Measurements from ENCODE around the gene FBXL17. TPM values are rescaled to one million over a fixed set of nuclear protein-coding genes. Genes with fewer than 3 reads are reported as not detected.
A peak's percentile ranks its signal among the peaks of the same experiment; 100 is the strongest.
"Not testable (repeated sequence)": the region's sequence is repeated elsewhere in the genome, so short reads cannot be mapped to it uniquely, and the experiment has no call there.

Gene FBXL17
- total RNA-seq, result 14.2 and 19.1 TPM in 2 replicates

DNA sequence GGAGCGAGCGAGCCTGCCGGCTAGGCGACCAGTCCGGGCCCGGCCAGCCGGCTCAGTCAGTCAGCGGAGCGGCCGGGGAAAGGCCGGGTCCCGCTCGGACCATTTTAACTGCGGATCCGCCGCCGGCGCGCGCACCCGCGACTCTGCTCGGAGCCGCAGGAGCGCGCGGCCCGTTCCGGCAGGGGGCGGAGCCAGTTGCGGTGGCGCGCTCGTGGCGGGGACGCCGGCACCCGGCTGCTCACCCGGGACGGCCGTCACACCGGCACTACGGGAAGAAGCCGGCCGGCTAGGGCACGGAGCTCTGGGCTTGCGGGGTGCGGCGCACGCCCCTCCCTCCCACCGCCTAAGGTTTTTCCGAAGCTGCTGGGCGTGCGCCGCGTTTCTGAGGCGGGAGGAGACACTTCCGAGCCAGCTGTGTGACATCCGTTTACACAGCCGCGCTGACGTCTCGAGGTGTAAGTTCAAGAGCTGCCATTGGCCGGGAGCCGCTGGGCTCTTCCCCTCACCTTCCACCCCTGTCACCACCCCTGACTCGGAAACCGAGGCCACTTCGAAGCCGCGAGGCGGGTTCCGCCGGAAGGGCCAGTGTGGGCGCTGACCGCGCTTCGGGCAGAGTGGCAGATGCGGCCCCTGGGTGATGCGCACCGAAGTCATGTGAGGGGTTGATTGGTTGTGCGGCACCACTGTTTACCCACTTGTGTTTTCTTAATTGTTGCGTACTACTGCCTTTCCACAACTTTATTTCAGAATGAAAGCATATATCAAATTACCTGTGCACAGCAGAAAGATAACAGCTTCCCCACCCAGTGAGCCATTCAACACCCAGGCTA is at the start of gene FBXL17:
TSS of gene FBXL17 (minus strand) at position 145 of the 830 bp plus-strand sequence.
- peak; percentile 85 for DNase-seq (ENCODE audit: low read depth)

- no peak for DNase-seq (ENCODE audit: low read depth)
These were observed 49.2 kb upstream of the FBXL17 start for GRCh38 chr5:108430931-108431608.

DNA sequence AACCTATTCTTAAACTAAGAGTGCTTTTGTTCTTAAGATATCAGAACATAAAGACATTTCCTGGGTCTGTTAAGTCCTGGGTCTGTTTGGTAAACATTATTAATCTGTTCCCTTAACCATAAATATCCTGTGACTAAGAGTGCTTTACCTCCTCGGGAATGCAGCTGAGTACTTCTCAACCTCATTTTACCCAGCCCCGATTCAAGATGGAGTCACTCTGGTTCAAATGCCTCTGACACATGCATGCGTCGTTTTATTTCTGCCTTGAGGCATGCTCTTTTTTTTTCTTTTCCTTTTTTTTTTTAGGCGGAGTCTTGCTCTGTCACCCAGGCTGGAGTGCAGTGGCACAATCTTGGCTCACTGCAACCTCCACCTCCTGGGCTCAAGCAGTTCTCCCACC is 39.8 kb upstream of the FBXL17 start:
- DNase-seq (ENCODE audit: low read depth), result no peak

DNA sequence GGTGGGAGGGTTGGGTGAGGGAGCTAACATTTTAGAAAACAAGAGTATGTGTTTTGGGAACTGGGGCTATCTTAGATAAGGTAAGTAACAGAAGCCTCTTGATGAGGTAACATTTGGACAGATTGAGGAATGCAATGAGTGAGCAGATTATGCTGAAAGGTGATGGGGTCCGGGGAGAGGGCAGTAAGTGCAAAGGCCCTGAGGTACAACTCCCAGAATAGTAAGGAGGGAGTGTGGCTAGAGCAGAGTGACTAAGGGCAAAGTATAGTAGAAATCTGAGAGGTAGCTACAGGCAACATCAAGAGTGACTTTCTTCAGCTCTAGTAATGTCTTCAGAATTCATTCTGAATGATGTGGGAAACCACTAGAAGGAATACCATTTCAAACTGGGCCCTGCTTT is 38.9 kb upstream of the FBXL17 start:
- DNase-seq (ENCODE audit: low read depth), result no peak

- no peak for DNase-seq (ENCODE audit: low read depth)
These were observed 38.3 kb upstream of the FBXL17 start for GRCh38 chr5:108420158-108420557.

- no peak for DNase-seq (ENCODE audit: low read depth)
These were observed 36.3 kb upstream of the FBXL17 start for GRCh38 chr5:108418197-108418596.

DNA sequence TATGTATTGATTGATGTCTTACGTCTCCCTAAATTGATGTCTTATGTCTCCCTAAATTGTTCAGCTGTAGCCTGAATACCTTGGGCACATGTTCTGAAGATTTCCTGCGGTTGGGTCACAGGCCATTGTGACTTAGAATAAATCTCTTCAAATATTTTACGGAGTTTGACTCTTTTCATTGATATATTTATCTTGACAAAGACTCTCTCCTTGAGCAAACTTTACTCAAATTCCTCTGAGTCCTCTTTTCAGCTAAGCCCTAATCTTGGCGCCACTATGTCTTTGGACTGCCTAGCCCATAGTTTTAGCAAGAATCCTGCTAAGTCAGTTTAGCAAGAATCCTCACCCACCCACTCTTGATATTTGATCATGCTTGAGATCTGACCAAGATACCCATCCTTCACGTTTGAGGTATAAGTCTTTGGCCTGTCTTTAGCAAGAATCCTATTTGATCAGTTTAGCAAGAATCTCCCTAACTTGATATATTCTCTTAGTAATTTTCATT is 35.3 kb upstream of the FBXL17 start:
- no peak for DNase-seq (ENCODE audit: low read depth)

- DNase-seq (ENCODE audit: low read depth), result no peak
These were observed 33.8 kb upstream of the FBXL17 start for GRCh38 chr5:108415726-108416125.

GRCh38 chr5:108409786-108410185 is 27.9 kb upstream of the FBXL17 start:
- DNase-seq (ENCODE audit: low read depth), result no peak

DNA sequence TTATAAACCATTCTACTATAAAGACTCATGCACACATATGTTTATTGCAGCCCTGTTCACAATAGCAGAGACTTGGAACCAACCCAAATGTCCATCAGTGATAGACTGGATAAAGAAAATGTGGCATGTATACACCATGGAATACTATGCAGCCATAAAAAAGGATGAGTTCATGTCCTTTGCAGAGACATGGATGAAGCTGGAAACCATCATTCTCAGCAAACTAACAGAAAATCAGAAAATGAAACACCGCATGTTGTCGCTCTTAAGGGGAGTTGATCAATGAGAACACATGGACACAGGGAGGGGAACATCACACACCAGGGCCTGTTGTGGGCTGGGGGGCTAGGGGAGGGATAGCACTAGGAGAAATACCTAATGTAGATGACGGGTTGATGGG is 23.3 kb upstream of the FBXL17 start:
- DNase-seq (ENCODE audit: low read depth), result not testable (repeated sequence)

DNA sequence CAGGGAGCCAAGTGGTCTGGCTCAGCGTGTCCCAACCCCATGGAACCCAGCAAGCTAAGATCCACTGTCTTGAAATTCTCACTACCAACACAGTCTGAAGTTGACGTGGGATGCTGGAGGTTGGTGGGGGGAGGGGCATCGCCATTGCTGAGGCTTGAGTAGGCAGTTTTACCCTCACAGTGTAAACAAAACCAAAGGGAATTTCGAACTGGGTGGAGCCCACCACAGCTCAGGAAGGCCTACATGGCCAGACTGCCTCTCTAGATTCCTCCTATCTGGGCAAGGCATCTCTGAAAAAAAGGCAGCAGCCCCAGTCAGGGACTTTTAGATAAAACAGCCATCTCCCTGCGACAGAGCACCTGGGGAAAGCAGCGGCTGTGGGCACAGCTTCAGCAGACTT is 17.1 kb upstream of the FBXL17 start:
- DNase-seq (ENCODE audit: low read depth), result no peak

DNA sequence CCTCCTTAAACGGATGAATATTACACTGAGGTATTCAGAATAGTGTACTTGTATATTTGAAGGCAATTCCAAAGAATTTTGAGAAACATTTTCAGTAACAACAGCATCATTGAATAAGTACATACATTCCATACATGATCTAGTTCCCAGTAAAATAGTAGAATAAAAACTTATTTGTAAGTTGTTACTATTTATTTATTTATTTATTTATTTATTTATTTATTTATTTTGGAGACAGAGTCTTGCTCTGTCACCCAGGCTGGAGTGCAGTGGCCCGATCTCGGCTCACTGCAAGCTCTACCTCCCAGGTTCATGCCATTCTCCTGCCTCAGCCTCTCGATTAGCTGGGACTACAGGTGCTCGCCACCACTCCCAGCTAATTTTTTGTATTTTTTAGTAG is 14.9 kb upstream of the FBXL17 start:
- DNase-seq (ENCODE audit: low read depth), result not testable (repeated sequence)

DNA sequence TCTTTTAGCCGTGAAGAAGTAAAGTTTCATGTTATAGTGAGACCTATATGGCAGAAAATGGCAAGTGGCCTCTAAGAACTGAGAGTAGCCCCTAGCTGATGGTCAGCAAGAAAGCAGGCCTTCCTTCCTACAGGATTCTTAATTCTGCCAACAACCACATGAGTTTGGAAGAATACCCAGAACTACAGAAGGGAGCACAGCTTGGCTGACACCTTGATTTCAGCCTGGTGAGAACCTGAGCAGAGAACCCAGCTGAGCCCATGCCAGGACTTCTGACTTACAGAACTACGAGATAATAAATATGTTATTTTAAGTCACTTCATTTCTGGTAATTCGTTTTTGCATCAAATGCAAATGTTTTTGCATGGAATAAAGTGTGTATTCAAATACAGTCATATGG is 5.9 kb upstream of the FBXL17 start:
- no peak for DNase-seq (ENCODE audit: low read depth)

- DNase-seq (ENCODE audit: low read depth), result no peak
These were observed 4.6 kb upstream of the FBXL17 start for GRCh38 chr5:108386345-108387061.

GRCh38 chr5:108384741-108385140 is 2.8 kb upstream of the FBXL17 start:
- no peak for DNase-seq (ENCODE audit: low read depth)

DNA sequence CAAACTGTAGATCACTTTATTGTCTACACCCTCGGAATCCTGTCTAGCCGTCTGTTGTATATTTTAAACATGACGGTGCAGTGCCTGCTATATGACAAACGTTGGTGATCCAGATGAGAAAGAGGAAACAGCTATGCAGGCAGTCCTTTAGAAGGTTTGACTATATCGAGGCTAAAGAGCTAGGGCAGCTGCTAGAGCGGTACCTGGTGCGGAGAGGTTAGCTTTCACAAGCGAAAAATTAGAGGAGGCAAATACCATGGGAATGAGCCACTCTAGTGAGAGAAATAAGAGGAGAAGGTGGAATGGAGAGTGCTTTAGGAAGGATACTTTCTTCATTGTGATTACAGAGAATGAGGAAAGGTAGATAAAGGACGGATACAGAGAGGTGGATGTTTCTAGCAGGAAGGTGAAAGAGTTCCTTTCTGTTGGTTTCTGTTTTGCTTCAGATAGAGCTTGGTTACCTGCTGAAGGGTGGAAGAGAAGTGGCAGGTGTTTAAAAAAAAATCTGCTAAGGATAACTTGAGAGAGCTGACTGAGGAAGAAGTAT is 959 bp upstream of the FBXL17 start:
- DNase-seq (ENCODE audit: low read depth), result peak; percentile 23

GRCh38 chr5:108381350-108381953 is 446 bp downstream of the FBXL17 start:
- peak; percentile 20 for DNase-seq (ENCODE audit: low read depth)

GRCh38 chr5:108380531-108381349 is 1.2 kb downstream of the FBXL17 start:
- DNase-seq (ENCODE audit: low read depth), result no peak

DNA sequence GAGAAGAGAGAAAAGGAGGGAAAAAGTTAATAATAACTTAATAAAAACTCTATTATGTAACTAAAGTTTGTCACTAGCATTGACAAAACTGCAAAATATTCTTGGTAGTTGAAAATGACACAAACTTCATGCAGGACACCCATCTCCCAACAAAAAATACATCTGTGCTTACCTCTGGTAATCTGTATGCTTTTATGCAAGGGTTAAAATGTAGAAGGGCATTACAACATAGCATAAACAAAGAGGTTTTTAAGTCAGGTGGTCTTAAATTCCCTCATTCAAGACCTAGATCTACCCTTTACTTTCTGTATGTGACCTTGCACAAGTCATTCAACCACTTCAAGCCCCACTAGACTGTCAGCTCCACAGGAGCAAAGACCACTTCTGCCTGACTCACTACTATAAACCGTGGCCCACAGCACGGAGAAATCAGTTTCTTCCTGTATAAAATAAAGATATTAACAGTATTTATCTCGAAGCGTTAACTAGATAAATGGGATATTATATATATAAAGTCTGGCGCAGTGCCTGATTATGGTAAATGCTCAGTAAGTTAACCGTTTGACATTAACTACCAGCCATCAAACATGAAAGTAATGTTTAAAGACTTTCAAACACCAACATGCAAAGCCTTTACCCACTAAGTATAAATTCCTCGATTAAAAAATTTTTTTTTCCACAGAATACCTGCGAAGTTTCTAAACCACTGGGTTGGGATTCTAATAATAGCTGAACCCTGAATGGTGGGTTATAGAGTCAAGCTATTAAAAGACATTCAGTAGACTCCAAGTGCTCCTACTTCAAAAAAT is 2.0 kb downstream of the FBXL17 start:
- DNase-seq (ENCODE audit: low read depth), result peak; percentile 43

DNA sequence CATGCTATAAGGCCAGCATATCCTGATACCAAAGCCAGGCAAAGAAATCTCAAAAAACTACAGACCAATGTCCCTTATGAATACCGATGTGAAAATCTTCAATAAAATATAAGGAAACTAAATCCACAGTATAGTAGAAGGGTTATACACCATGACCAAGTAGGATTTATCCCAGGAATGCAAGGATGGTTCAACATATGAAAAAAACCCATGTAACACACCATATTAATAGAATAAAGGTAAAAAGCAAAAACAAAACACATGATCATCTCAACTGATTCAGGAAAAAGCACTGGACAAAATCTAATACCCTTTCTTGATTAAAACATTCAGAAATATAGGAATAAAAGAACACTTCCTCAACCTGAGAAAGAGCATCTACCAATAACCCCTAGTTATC is 6.1 kb downstream of the FBXL17 start:
- no peak for DNase-seq (ENCODE audit: low read depth)

Measured in renal cortical epithelial cell (primary cell).